ENCODE results near the gene VCAN.

Gene VCAN

DNA sequence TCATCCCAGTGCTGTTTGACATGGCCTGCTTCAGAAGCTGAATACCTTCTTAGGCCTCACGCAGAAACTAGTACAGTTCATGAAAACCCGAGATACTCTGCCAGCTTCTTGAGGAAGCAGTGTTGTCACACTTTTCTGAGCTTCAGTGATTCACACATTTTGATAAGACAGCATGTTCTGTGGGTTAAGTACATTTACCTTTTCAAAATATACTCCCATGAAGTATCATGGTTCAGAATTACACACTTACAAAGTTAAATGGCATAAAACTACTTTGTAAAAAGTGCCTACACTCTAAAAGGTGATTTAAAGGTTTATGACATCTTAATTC is 56.9 kb downstream of the VCAN start:
- DNase-seq (ENCODE audit: low read depth in 2 of 2, low spot score in 1 of 2), result no peak

DNA sequence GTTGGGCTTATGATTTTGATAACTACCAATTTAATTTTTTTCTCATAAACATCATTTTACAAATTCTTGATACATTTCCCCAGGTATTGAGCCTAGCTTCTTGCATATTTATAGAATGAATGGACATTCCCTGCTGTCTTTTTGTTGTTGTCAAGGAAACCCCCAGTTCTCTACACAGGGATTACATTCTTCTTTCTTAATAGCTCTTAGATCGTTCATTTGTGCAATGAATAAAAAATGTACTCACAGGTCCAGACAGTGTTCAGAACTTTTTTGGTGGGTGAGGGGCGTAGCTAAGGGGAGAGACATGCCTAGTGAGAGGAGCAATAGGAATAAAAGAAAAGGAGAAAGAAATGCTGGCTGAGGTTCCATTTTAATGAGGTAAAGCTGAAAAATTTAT is 58.6 kb downstream of the VCAN start:
- no peak for DNase-seq (ENCODE audit: low read depth in 2 of 2, low spot score in 1 of 2)

DNA sequence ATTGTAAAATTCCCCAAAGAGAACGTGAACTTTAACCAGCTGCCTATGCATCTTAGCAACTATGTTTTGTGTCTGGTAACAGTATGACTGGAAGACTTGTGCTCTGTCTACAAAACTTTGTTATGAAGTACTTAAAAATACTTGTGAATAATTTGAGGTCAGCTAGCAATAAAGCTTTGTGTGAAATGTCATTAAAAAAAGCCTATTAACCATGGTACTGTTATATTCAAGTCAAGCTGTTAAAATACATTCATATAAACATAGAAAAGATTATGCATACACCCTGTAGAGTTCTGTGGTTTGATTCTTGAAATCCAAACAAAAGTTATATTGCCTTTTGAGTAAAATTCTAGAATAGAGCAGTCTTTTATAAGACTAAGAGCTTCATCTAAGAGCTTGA is 60.1 kb downstream of the VCAN start:
- DNase-seq (ENCODE audit: low read depth in 2 of 2, low spot score in 1 of 2), result no peak

DNA sequence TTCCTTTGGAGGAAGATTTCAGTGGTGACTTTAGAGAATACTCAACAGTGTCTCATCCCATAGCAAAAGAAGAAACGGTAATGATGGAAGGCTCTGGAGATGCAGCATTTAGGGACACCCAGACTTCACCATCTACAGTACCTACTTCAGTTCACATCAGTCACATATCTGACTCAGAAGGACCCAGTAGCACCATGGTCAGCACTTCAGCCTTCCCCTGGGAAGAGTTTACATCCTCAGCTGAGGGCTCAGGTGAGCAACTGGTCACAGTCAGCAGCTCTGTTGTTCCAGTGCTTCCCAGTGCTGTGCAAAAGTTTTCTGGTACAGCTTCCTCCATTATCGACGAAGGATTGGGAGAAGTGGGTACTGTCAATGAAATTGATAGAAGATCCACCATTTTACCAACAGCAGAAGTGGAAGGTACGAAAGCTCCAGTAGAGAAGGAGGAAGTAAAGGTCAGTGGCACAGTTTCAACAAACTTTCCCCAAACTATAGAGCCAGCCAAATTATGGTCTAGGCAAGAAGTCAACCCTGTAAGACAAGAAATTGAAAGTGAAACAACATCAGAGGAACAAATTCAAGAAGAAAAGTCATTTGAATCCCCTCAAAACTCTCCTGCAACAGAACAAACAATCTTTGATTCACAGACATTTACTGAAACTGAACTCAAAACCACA is 67.4 kb downstream of the VCAN start:
- no peak for DNase-seq (ENCODE audit: low read depth in 2 of 2, low spot score in 1 of 2)

DNA sequence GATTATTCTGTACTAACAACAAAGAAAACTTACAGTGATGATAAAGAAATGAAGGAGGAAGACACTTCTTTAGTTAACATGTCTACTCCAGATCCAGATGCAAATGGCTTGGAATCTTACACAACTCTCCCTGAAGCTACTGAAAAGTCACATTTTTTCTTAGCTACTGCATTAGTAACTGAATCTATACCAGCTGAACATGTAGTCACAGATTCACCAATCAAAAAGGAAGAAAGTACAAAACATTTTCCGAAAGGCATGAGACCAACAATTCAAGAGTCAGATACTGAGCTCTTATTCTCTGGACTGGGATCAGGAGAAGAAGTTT is 67.9 kb downstream of the VCAN start:
- DNase-seq (ENCODE audit: low read depth in 2 of 2, low spot score in 1 of 2), result no peak

DNA sequence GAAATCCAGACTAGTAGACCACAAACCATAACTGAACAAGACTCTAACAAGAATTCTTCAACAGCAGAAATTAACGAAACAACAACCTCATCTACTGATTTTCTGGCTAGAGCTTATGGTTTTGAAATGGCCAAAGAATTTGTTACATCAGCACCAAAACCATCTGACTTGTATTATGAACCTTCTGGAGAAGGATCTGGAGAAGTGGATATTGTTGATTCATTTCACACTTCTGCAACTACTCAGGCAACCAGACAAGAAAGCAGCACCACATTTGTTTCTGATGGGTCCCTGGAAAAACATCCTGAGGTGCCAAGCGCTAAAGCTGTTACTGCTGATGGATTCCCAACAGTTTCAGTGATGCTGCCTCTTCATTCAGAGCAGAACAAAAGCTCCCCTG is 68.6 kb downstream of the VCAN start:
- DNase-seq (ENCODE audit: low read depth in 2 of 2, low spot score in 1 of 2), result no peak

DNA sequence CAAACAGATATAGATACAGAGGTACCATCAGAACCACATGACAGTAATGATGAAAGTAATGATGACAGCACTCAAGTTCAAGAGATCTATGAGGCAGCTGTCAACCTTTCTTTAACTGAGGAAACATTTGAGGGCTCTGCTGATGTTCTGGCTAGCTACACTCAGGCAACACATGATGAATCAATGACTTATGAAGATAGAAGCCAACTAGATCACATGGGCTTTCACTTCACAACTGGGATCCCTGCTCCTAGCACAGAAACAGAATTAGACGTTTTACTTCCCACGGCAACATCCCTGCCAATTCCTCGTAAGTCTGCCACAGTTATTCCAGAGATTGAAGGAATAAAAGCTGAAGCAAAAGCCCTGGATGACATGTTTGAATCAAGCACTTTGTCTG is 69.2 kb downstream of the VCAN start:
- DNase-seq (ENCODE audit: low read depth in 2 of 2, low spot score in 1 of 2), result no peak

DNA sequence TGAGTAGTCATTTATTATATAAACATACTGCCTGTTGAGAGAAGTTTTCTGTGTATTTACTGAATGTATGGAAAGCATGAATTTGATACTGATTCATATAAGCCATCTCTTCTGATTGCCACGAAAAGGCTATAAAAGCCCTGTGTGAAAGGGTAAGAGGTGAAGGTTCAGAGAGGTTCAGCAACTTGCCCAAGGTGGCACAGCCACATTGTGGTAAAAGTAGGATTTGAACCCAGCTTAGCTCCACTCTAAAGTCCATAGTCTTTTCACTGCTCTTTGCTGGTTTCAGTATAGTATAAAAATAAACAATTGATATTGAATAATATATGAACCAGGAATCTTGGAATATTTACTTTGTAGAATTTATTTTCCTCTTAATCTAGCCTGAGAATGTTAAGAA is 71.3 kb downstream of the VCAN start:
- no peak for DNase-seq (ENCODE audit: low read depth in 2 of 2, low spot score in 1 of 2)

DNA sequence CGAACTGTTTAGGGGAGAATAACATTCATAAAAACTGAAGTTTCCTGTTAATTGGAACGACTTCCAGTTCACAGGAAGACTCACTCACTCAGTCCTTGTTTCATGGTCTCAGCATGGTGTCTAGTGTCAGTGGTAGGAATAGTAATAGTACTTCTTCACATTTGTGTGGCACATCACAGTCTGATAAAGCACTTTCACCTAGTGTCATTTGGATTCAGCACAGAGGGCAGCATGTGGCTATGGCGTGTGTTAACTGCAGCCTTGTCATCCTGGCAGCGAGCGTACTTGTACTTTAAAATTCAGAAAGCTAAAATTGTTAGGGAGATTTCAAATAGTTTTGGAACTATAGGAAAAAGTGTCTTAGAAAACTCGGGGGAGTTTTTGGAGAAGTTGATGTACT is 72.4 kb downstream of the VCAN start:
- no peak for DNase-seq (ENCODE audit: low read depth in 2 of 2, low spot score in 1 of 2)

DNA sequence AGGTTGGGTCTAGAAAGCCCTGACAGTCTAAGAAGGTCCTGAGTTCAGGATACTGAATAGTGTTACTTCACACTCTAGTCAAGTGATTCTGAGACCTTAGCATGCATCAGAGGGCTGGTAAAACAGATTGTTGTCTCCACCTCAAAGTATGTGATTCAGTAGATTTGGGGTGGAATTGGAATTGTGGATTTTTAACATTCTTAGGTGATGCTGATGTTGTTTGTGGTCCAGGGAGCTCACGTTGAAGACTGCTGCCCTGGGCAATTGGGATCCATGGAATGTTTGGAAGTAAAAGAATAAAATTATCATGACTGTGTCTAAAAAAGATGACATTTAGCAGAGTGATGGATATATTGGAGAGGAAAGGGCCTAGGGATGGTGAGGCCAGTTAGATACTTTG is 75.6 kb downstream of the VCAN start:
- no peak for DNase-seq (ENCODE audit: low read depth in 2 of 2, low spot score in 1 of 2)

DNA sequence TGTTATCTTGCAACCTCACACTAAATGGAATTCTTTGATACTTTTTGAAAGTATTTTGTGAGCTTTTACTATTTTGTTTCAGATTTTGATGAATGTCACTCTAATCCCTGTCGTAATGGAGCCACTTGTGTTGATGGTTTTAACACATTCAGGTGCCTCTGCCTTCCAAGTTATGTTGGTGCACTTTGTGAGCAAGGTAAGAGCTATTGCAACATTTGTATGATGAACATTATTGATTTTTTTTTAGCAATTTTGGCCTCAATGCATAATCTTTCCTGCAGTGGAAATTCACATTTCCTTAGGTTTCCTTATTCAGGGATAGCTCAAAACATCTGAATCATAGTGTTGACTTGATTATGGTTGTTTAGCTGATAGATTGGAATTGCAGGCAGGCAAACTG is 76.3 kb downstream of the VCAN start:
- no peak for DNase-seq (ENCODE audit: low read depth in 2 of 2, low spot score in 1 of 2)

DNA sequence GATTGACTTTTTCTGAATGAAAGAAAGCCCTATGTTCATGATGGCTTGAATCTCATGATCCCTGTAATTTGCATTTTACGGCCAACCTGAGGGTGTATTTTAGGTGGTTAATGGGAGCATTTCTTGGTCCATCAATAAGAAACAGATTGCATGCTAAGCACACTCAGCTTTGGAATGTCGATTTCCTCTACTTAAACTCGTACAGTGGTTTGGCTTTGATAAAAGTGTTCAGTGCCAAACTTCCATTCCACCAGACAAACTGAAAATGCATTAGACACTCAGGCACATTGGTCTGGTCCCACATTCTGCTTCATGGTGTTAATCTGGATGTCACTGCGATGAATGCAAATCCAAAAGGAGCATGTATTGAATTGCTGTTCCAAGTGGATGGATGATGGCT is 77.0 kb downstream of the VCAN start:
- no peak for DNase-seq (ENCODE audit: low read depth in 2 of 2, low spot score in 1 of 2)

DNA sequence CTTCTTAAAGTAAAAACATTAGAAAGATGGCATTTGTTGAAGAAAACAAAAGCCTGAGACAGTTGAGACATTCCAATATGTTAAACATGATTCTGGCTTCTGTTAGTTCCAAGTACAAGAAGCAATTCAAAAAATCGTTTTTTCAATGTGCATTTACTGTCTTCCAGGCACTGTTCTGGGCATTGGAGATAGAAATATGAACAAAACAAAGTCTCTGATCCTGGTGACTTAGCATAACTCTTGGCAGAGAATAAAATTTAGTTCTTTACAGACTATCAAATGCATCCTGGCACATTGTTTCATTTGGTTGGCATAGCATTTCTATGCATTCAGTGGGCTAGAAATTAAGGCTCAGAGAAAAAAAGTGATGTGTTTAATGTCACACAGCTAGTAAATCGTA is 77.5 kb downstream of the VCAN start:
- no peak for DNase-seq (ENCODE audit: low read depth in 2 of 2, low spot score in 1 of 2)

DNA sequence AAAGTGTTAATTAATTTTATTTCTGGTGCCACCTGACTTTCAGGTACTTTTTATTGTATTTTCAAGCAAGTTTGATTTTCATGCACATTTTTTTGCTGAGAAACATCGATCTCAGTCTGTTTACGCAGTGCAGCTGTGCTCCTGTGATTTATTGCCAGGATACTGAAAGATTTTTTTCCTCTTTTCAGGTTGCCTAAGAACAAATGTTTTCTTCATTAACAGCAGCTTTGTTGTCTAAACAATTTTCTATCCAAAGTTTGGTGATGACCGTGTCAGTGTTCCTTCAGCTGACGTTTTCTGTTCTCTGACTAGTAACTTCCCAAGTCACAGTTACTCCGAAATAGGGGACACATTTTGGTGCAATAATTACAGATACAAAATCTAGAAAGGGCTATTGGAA is 78.1 kb downstream of the VCAN start:
- DNase-seq (ENCODE audit: low read depth in 2 of 2, low spot score in 1 of 2), result no peak

DNA sequence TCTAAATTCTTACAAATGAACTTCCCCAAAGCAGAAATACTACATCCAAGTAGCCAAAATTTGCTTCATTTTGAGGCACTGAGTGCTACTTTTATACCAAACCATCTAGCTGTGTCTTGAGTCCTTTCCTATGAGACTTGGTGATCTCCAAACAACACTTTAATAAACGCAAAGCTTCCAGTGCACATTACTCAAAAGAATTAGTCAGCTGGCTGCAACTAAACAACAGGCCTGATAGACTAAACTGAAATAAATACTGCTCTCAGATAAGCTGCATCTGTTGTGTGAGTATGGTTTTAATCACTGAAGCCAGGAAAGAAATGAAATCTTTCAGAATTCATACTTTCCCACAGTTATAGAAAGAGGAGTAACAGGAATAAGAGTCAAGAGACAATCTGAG is 80.3 kb downstream of the VCAN start:
- DNase-seq (ENCODE audit: low read depth in 2 of 2, low spot score in 1 of 2), result no peak

DNA sequence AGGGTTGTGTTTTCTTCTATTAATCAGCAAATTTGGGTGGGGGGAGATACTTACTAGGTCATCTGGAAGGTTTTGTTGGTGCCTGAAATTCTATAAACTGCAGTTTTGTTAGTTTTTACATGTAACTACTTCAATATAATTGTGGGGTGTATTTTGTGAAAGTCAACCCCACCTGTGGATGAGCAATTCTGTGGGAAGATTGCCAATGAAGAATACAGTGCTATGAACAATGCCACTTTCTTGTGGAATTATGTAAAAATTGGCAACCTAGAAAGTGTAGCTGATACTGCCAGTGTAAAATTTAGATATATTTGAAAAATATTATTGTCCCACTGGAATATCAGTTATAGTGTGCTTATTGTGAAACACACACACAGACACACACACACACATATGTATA is 80.7 kb downstream of the VCAN start:
- DNase-seq (ENCODE audit: low read depth in 2 of 2, low spot score in 1 of 2), result no peak

DNA sequence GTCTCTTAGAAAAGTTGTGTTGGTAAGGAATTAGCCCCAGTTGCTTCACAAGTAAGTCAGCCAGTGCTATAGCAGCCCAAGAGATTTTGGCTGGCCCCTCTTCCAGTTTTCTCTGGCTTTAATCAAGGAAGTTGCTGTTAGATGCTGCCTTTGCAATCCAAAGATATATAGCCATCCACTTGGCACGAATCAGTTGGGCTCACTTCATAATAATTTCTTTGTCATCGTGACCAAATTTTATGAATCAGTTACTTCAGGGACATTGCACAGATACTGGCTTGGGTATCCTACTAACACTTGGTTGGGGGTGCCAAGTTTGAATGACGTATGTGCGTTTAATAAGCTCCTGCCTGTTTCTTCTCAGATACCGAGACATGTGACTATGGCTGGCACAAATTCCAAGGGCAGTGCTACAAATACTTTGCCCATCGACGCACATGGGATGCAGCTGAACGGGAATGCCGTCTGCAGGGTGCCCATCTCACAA is 81.5 kb downstream of the VCAN start:
- DNase-seq (ENCODE audit: low read depth in 2 of 2, low spot score in 1 of 2), result no peak

DNA sequence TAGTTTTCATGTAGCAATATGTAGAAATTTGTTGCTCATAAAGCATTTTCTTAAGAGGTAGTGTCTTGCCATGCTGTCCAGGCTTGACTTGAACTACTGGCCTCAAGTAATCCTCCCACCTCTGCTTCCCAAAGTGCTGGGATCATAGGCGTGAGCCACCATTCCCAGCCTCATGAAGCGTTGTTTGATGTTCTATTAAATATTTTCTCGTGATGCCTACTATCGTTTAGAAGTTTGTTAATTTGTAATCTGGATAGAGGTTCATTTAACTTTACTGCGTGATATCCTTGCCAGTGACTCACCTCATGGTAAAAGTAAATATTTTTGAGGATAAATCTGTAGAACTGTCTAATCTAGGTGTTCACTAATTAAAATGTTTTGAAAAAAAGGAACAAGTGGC is 82.6 kb downstream of the VCAN start:
- DNase-seq (ENCODE audit: low read depth in 2 of 2, low spot score in 1 of 2), result no peak

DNA sequence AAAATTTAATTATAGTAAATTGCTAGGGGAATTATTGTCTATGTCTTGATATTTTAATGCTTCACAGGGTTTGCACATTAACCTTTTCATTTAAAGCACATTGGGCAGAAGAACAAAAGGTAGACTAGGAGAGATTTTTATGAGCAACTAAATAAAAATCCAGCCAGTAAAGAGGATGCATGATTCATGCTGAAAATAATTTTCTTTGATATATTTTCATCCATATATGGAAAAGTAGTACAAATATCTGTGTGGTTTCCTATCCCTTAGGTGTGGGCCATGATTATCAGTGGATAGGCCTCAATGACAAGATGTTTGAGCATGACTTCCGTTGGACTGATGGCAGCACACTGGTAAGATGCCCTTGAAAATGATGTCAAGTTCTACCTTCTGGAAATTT is 83.1 kb downstream of the VCAN start:
- no peak for DNase-seq (ENCODE audit: low read depth in 2 of 2, low spot score in 1 of 2)

DNA sequence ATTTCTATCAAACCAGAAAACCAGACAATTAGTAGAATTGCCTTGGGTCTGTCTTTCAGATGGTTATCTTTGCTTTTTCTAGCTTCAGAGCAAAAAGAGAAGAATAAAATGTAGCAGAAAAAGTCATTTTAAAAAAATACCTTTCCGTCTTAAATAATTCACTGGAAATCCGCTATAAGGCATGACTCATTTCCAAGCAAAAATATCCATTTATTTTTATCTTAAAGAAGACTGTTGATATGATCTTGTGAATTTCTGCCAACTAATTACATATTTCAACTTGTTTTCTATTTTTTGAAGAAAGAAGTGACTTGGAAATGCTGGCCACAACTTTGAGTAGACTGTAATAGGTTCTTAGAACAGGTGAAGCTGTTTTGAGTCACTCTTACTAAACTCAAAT is 83.7 kb downstream of the VCAN start:
- no peak for DNase-seq (ENCODE audit: low read depth in 2 of 2, low spot score in 1 of 2)

DNA sequence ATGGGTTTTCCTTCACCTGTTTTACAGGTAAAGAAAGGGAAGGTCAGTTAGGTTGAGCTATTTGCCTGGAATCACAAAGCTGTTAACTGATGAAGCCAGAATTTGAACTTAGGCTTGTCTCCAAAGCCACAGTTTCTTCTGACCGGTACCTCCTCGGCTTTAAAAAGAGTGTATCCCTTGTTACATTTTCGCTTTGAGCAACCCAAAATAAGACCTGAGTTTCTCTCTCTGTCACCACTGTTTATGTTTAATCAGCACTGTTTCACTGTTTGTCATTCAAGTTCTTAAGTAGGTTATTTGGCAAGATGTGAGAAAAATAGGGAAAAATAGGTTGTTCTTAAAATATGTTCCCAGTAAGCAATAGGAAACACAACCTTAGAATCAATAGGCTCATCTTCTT is 84.6 kb downstream of the VCAN start:
- no peak for DNase-seq (ENCODE audit: low read depth in 2 of 2, low spot score in 1 of 2)

DNA sequence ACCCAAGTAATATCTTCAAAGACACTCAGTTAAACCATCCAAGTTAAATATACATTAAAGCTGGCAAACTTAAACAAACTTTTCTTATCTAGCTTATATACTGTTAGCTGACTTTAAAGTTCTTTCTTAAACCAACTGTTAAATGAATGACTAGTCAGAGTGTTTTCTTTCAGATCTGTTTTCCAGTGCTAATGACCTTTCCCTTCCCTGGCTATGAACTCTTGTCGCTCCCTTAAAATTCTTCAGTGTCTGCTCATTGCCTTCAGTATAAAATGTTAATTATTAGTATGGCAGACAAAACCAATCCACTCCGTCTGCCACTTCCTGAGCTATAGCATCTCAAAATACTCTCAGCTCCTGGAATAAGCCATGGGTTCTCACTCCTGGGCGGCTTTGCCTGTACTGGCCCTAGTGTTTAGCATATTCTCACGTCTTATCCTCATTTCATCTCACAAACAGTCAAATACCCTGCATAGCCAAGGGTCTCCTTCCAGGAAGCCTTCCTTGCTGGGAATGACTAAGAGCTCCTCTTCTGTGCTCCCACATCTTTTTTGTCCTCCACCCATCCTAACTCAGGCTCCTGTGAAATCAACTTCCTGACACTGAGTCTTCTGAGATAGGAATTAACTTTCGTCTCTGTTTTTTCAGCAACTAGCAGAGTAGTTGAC is 87.7 kb downstream of the VCAN start:
- DNase-seq (ENCODE audit: low read depth in 2 of 2, low spot score in 1 of 2), result no peak

DNA sequence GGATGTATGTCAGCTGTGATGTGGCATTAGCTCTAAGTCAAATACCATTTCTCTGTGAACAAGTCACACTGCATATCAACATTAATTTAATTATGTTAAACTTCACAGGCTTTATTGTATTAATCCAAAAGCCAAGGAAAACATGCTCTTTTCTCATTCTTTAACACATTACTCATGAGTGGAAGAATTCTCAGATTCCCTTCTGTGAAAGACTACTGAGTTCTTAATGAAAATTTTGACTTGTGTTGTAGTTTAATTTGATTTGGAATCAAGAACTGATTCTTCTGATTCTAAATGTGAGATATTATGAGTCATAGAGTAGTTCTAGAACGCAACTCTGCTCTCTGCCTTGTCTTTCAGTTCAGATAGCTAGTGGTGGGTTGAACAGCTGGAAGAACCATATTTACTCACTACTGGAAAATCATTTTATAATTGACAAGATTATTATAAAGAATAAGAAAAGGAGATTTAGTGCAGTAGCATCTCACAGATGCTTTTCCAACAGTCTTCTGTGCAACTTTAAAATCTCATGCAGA is 90.6 kb downstream of the VCAN start:
- DNase-seq (ENCODE audit: low read depth in 2 of 2, low spot score in 1 of 2), result no peak

Measured in stimulated activated CD8-positive, alpha-beta memory T cell treated with anti-CD3 and anti-CD28 coated beads, Interleukin-4, amount 100 ng/mL, for 1 hour (primary cell).